ENCODE results near the gene ENTREP3.
"Not testable (repeated sequence)": the region's sequence is repeated elsewhere in the genome, so short reads cannot be mapped to it uniquely, and the experiment has no call there.

ENTREP3 gene

DNA sequence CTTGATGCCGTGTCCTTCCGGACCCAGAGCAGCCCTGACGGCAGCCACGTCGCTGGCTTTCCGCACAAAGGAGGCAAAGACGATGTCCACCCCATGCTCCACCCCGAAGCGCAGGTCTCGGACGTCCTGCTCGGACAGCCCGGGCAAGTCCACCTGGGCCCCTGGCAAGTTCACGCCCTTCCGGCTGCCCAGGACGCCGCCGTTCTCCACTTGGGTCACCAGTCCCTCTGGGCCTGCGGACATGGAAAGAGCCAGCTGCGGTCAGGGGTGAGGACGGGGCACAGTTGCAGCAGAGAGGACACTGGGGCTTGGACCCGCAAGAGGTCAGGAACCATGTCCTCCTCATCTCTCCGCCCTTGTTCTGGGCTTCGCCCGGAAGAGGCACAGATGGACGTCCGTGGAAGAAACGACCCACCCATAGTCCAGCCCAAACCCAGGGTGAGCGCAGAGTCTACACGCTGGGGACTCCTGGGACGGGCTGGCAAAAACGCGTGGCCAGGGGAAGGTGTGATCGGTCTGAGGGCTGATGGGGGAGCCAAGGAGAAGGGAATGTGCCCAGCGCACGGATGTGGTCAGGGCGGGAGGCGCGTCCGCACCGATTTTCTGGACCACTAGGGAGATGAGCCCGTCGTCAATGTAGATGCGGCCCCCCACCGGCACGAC lies 39.4 kb upstream of the ENTREP3 start:
- Histone ChIP-seq H3K4me1 (ENCODE audit: control insufficient read depth in 5 of 5, insufficient read depth in 5 of 5, low read length in 5 of 5) (peaks cover 0 to 11% (median 9%) of the 10 kb centered on the region in 5 donors), H3K9me3 (ENCODE audit: control insufficient read depth in 5 of 5, low read length in 5 of 5) (no peaks in the 10 kb centered on the region), H3K27ac (ENCODE audit: low read depth, low read length) (no peak overlapping the region), H3K9ac (ENCODE audit: low read length in 5 of 5) (no peak overlapping the region), H3K4me3 (ENCODE audit: low read depth in 1 of 5, low read length in 5 of 5) (no peak overlapping the region), H3K36me3 (ENCODE audit: control insufficient read depth in 5 of 5, insufficient read depth in 5 of 5, low read length in 5 of 5) (no peaks in the 10 kb centered on the region), H3K27me3 (ENCODE audit: control insufficient read depth in 5 of 5, insufficient read depth in 4 of 5, low read length in 5 of 5) (peaks cover 24 to 48% (median 30%) of the 10 kb centered on the region in 5 donors)

DNA sequence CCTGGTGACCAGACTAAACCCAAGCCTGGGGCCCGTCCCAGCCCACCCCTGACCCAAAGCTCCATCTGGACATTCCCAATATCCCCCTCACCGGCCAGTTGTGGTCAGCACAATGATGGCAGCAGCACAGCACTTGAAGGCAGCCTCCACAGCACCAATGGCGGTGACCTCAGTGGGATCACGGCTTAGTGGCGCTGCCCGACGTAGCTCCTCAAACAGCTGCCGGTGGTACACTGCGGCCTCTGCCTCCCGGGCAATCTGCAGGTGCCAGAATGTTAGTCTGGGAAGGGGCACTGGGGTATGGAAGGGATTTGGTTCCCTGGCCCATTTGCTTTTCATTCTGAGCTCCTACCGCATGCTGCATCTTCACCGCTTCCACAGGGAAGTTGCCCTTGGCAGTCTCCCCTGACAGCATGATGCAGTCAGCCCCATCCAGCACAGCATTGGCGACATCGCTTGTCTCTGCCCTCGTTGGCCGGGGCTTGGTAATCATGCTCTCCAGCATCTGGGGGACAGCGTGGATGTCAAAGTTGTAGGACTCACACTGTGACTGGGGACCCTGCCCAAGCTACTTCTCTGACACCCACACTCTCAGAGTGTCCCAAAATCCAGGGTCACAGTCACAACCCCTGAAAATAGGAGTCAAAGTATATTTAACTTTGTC lies 37.9 kb upstream of the ENTREP3 start:
- H3K9me3 ChIP-seq (ENCODE audit: control insufficient read depth in 5 of 5, low read length in 5 of 5) = no peaks in the 10 kb centered on the region
- no peak overlapping the region for H3K9ac ChIP-seq (ENCODE audit: low read length in 5 of 5)
- H3K27ac ChIP-seq (ENCODE audit: low read depth, low read length) = no peak overlapping the region
- peaks cover 0 to 3% (median 0%) of the 10 kb centered on the region in 5 donors for H3K36me3 ChIP-seq (ENCODE audit: control insufficient read depth in 5 of 5, insufficient read depth in 5 of 5, low read length in 5 of 5)
- no peak overlapping the region for H3K4me3 ChIP-seq (ENCODE audit: low read depth in 1 of 5, low read length in 5 of 5)
- H3K27me3 ChIP-seq (ENCODE audit: control insufficient read depth in 5 of 5, insufficient read depth in 4 of 5, low read length in 5 of 5) = peaks cover 24 to 48% (median 30%) of the 10 kb centered on the region in 5 donors
- H3K4me1 ChIP-seq (ENCODE audit: control insufficient read depth in 5 of 5, insufficient read depth in 5 of 5, low read length in 5 of 5) = peaks cover 0 to 11% (median 9%) of the 10 kb centered on the region in 5 donors

DNA sequence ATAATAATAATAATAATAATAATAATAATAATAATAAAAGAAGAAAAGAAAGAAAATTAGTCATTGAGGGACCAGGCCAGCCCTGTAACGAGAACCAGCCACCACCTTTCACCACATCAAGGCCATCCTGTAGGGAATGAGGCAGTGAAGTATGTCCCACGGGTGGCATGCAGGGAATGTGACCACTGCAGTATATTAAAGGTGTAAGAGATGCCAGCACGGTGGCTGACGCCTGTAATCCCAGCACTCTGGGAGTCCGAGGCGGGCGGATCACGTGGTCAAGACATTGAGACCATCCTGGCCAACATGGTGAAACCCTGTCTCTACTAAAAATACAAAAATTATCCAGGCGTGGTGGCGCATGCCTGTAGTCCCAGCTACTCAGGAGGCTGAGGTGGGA lies 35.7 kb upstream of the ENTREP3 start:
- H3K4me3 ChIP-seq (ENCODE audit: low read depth in 1 of 5, low read length in 5 of 5); H3K36me3 ChIP-seq (ENCODE audit: control insufficient read depth in 5 of 5, insufficient read depth in 5 of 5, low read length in 5 of 5); H3K9me3 ChIP-seq (ENCODE audit: control insufficient read depth in 5 of 5, low read length in 5 of 5); H3K27ac ChIP-seq (ENCODE audit: low read depth, low read length); H3K9ac ChIP-seq (ENCODE audit: low read length in 5 of 5): not testable (repeated sequence)
- Histone ChIP-seq H3K27me3 (ENCODE audit: control insufficient read depth in 5 of 5, insufficient read depth in 4 of 5, low read length in 5 of 5) (peaks cover 19 to 34% (median 23%) of the 10 kb centered on the region in 5 donors), H3K4me1 (ENCODE audit: control insufficient read depth in 5 of 5, insufficient read depth in 5 of 5, low read length in 5 of 5) (peaks cover 0 to 11% (median 9%) of the 10 kb centered on the region in 5 donors)

DNA sequence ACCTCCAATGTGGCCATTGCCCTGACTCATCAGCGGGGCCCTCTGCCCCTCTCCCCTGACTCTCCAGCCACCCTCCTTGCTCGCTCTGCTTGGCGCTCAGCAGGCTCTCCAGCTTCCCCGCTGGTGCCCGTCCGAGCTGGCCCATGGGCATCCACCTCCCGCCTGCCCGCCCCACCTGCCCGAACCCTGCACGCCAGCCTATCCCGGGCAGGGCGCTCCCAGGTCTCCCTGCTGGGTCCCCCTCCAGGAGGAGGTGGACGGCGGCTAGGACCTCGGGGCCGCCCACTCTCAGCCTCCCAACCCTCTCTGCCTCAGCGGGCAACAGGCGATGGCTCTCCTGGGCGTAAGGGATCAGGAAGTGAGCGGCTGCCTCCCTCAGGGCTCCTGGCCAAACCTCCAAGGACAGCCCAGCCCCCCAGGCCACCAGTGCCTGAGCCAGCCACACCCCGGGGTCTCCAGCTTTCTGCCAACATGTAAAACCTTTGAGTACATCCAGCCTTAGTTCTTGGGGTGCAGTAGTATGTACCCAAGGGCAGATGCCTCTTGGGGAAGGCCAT lies 32.8 kb upstream of the ENTREP3 start:
- no peak overlapping the region for H3K27ac ChIP-seq (ENCODE audit: low read depth, low read length)
- no peak overlapping the region for H3K9ac ChIP-seq (ENCODE audit: low read length in 5 of 5)
- no peaks in the 10 kb centered on the region for H3K9me3 ChIP-seq (ENCODE audit: control insufficient read depth in 5 of 5, low read length in 5 of 5)
- no peaks in the 10 kb centered on the region for H3K4me1 ChIP-seq (ENCODE audit: control insufficient read depth in 5 of 5, insufficient read depth in 5 of 5, low read length in 5 of 5)
- H3K36me3 ChIP-seq (ENCODE audit: control insufficient read depth in 5 of 5, insufficient read depth in 5 of 5, low read length in 5 of 5) = peaks cover 0 to 10% (median 0%) of the 10 kb centered on the region in 5 donors
- H3K27me3 ChIP-seq (ENCODE audit: control insufficient read depth in 5 of 5, insufficient read depth in 4 of 5, low read length in 5 of 5) = peaks cover 0 to 7% (median under 1%) of the 10 kb centered on the region in 5 donors
- no peak overlapping the region for H3K4me3 ChIP-seq (ENCODE audit: low read depth in 1 of 5, low read length in 5 of 5)

DNA sequence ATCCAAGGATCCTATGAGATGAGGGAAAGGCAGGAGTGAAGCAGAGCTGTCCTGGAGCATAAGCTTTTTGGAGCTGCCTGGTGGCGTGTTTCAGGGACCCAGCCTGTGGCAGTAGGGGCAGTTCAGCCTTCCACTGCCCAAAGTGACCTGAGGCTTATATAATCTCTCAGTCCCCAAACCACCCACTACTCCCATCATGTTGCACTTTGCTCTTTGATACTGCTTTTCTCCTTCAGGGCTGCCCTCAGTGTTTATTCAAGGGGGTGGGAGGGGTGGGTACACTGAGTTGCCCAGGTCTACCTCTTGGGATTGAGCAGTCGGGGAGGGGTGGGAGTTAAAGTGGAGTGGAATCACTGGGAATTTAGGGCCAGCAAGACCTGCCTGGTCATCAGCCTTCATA lies 31.3 kb upstream of the ENTREP3 start:
- Histone ChIP-seq H3K4me3 (ENCODE audit: low read depth in 1 of 5, low read length in 5 of 5) (no peak overlapping the region), H3K9ac (ENCODE audit: low read length in 5 of 5) (no peak overlapping the region), H3K27me3 (ENCODE audit: control insufficient read depth in 5 of 5, insufficient read depth in 4 of 5, low read length in 5 of 5) (peaks cover 0 to 2% (median 0%) of the 10 kb centered on the region in 5 donors), H3K36me3 (ENCODE audit: control insufficient read depth in 5 of 5, insufficient read depth in 5 of 5, low read length in 5 of 5) (peaks cover 0 to 10% (median 0%) of the 10 kb centered on the region in 5 donors), H3K4me1 (ENCODE audit: control insufficient read depth in 5 of 5, insufficient read depth in 5 of 5, low read length in 5 of 5) (no peaks in the 10 kb centered on the region), H3K9me3 (ENCODE audit: control insufficient read depth in 5 of 5, low read length in 5 of 5) (no peaks in the 10 kb centered on the region), H3K27ac (ENCODE audit: low read depth, low read length) (no peak overlapping the region)

DNA sequence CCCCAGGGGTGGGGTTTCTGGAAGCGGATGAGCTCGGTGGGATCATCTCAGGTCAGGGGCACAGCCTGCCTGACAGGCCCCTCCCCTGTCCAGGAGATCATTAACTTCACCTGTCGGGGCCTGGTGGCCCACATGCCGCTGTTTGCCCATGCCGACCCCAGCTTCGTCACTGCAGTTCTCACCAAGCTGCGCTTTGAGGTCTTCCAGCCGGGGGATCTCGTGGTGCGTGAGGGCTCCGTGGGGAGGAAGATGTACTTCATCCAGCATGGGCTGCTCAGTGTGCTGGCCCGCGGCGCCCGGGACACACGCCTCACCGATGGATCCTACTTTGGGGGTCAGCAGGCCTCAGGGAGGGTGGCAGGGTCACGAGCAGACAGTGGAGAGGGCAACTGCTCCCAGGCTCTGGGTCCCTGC lies 30.4 kb upstream of the ENTREP3 start:
- H3K4me3 ChIP-seq (ENCODE audit: low read depth in 1 of 5, low read length in 5 of 5) = no peak overlapping the region
- no peak overlapping the region for H3K9ac ChIP-seq (ENCODE audit: low read length in 5 of 5)
- H3K27me3 ChIP-seq (ENCODE audit: control insufficient read depth in 5 of 5, insufficient read depth in 4 of 5, low read length in 5 of 5) = no peaks in the 10 kb centered on the region
- no peaks in the 10 kb centered on the region for H3K4me1 ChIP-seq (ENCODE audit: control insufficient read depth in 5 of 5, insufficient read depth in 5 of 5, low read length in 5 of 5)
- H3K36me3 ChIP-seq (ENCODE audit: control insufficient read depth in 5 of 5, insufficient read depth in 5 of 5, low read length in 5 of 5) = peaks cover 0 to 10% (median 0%) of the 10 kb centered on the region in 5 donors
- H3K9me3 ChIP-seq (ENCODE audit: control insufficient read depth in 5 of 5, low read length in 5 of 5) = no peaks in the 10 kb centered on the region
- no peak overlapping the region for H3K27ac ChIP-seq (ENCODE audit: low read depth, low read length)

DNA sequence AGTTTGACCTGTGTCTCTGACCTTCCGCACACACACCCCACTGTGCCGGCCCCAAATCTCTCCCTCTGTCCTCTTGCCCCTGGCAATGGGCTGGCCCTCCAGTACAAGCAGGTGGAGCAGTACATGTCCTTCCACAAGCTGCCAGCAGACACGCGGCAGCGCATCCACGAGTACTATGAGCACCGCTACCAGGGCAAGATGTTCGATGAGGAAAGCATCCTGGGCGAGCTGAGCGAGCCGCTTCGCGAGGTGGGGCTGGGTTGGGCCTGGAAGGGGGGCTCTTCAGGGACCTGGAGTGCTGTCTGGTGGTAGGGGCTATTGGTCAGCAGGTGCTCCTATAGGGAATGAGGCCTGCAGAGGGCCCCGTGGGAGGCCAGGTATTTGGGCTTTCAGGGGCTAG lies 29.8 kb upstream of the ENTREP3 start:
- H3K4me3 ChIP-seq (ENCODE audit: low read depth in 1 of 5, low read length in 5 of 5) = no peak overlapping the region
- H3K27ac ChIP-seq (ENCODE audit: low read depth, low read length) = no peak overlapping the region
- no peaks in the 10 kb centered on the region for H3K9me3 ChIP-seq (ENCODE audit: control insufficient read depth in 5 of 5, low read length in 5 of 5)
- peak overlapping the region in 1 of 5 donors; percentile 11 for H3K9ac ChIP-seq (ENCODE audit: low read length in 5 of 5)
- H3K4me1 ChIP-seq (ENCODE audit: control insufficient read depth in 5 of 5, insufficient read depth in 5 of 5, low read length in 5 of 5) = no peaks in the 10 kb centered on the region
- peaks cover 0 to 10% (median 0%) of the 10 kb centered on the region in 5 donors for H3K36me3 ChIP-seq (ENCODE audit: control insufficient read depth in 5 of 5, insufficient read depth in 5 of 5, low read length in 5 of 5)
- no peaks in the 10 kb centered on the region for H3K27me3 ChIP-seq (ENCODE audit: control insufficient read depth in 5 of 5, insufficient read depth in 4 of 5, low read length in 5 of 5)

DNA sequence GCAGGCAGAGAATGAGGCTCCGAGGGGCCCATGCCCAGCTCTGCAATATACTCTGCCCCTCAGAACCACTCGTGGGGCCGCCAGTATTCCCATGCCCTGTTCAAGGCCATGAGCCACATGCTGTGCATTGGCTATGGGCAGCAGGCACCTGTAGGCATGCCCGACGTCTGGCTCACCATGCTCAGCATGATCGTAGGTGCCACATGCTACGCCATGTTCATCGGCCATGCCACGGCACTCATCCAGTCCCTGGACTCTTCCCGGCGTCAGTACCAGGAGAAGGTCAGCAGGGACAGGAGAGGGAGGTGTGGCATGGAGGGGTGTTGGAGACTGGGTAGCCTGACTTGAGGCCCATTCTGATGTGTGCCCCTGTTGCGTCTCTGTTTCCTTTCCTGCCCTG lies 29.2 kb upstream of the ENTREP3 start:
- no peak overlapping the region for H3K4me3 ChIP-seq (ENCODE audit: low read depth in 1 of 5, low read length in 5 of 5)
- peaks cover 0 to 10% (median 0%) of the 10 kb centered on the region in 5 donors for H3K36me3 ChIP-seq (ENCODE audit: control insufficient read depth in 5 of 5, insufficient read depth in 5 of 5, low read length in 5 of 5)
- no peaks in the 10 kb centered on the region for H3K27me3 ChIP-seq (ENCODE audit: control insufficient read depth in 5 of 5, insufficient read depth in 4 of 5, low read length in 5 of 5)
- H3K9me3 ChIP-seq (ENCODE audit: control insufficient read depth in 5 of 5, low read length in 5 of 5) = no peaks in the 10 kb centered on the region
- H3K27ac ChIP-seq (ENCODE audit: low read depth, low read length) = no peak overlapping the region
- H3K9ac ChIP-seq (ENCODE audit: low read length in 5 of 5) = no peak overlapping the region
- no peaks in the 10 kb centered on the region for H3K4me1 ChIP-seq (ENCODE audit: control insufficient read depth in 5 of 5, insufficient read depth in 5 of 5, low read length in 5 of 5)

DNA sequence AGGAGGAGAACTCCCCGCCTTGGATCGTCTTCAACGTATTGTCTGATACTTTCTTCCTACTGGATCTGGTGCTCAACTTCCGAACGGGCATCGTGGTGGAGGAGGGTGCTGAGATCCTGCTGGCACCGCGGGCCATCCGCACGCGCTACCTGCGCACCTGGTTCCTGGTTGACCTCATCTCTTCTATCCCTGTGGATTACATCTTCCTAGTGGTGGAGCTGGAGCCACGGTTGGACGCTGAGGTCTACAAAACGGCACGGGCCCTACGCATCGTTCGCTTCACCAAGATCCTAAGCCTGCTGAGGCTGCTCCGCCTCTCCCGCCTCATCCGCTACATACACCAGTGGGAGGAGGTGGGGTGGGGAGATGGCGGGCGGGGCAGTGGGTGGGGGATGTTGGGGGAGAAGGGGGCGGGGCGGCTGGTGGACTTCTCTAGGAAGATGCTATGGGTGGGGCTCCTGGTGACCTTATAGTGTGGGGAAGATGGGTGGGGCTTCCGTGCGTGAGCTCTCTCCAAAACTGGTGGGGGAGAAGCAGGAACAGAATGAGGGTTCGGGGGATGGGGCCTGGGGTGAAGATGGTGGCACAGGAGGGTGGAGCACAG lies 27.3 kb upstream of the ENTREP3 start:
- Histone ChIP-seq H3K9ac (ENCODE audit: low read length in 5 of 5) (no peak overlapping the region), H3K9me3 (ENCODE audit: control insufficient read depth in 5 of 5, low read length in 5 of 5) (no peaks in the 10 kb centered on the region), H3K36me3 (ENCODE audit: control insufficient read depth in 5 of 5, insufficient read depth in 5 of 5, low read length in 5 of 5) (peaks cover 0 to 10% (median 0%) of the 10 kb centered on the region in 5 donors), H3K27ac (ENCODE audit: low read depth, low read length) (no peak overlapping the region), H3K4me3 (ENCODE audit: low read depth in 1 of 5, low read length in 5 of 5) (no peak overlapping the region), H3K4me1 (ENCODE audit: control insufficient read depth in 5 of 5, insufficient read depth in 5 of 5, low read length in 5 of 5) (peaks cover 0 to 11% (median 9%) of the 10 kb centered on the region in 5 donors), H3K27me3 (ENCODE audit: control insufficient read depth in 5 of 5, insufficient read depth in 4 of 5, low read length in 5 of 5) (no peaks in the 10 kb centered on the region)

DNA sequence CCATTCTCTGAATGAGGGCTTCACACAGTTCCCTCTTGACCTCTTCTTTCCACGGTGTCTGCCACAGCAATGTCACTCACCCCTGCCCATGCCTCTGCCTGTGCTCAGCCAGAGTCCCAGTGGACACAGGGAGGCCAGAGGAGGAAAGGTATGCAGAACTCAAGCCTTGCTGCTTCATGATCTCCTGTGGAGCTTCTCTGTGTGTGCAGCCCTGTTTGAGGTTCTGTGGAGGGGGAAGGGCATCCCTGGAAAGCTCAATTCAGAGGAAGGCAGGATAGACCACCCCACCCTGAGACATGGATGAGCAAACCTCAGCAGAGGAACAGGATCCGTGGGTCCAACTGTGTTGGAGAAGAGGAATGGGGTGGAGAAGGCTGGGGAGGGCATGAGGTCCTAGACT lies 24.0 kb upstream of the ENTREP3 start:
- peaks cover 0 to 19% (median 18%) of the 10 kb centered on the region in 5 donors for H3K4me1 ChIP-seq (ENCODE audit: control insufficient read depth in 5 of 5, insufficient read depth in 5 of 5, low read length in 5 of 5)
- no peak overlapping the region for H3K27ac ChIP-seq (ENCODE audit: low read depth, low read length)
- peaks cover 0 to 4% (median 0%) of the 10 kb centered on the region in 5 donors for H3K36me3 ChIP-seq (ENCODE audit: control insufficient read depth in 5 of 5, insufficient read depth in 5 of 5, low read length in 5 of 5)
- H3K4me3 ChIP-seq (ENCODE audit: low read depth in 1 of 5, low read length in 5 of 5) = no peak overlapping the region
- H3K27me3 ChIP-seq (ENCODE audit: control insufficient read depth in 5 of 5, insufficient read depth in 4 of 5, low read length in 5 of 5) = no peaks in the 10 kb centered on the region
- no peak overlapping the region for H3K9ac ChIP-seq (ENCODE audit: low read length in 5 of 5)
- H3K9me3 ChIP-seq (ENCODE audit: control insufficient read depth in 5 of 5, low read length in 5 of 5) = no peaks in the 10 kb centered on the region

All from subcutaneous abdominal adipose tissue (tissue), 5 donors.